ENCODE results near the gene POU2AF2.

POU2AF2 gene

DNA sequence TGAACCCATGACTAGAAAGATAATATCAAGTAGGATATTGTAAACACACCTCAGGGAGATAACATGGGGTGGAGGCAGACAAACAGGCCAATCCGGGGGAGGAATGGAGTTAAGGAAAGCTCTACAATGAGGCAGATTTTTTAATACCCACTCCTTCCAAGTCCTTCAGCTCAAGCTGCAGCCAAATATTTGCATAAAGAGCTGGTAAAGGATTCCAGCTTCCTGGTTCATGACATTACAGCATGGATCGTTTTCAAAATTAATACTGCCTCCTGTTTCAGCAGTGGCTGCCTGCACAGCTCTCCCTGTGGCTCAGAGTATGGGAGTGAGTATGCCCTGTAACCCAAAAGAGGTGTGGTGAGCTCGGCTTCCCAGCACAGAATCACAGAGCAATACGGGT lies 57.9 kb downstream of the POU2AF2 start:
- Histone ChIP-seq H3K4me1 (ENCODE audit: control insufficient read depth, insufficient read depth, low read length) (peaks cover 25% of the 10 kb centered on the region), H3K36me3 (ENCODE audit: control insufficient read depth, insufficient read depth, low read length) (no peaks in the 10 kb centered on the region), H3K9ac (ENCODE audit: low read depth, low read length) (no peak overlapping the region), H3K9me3 (ENCODE audit: control insufficient read depth, insufficient read depth, low read length) (no peaks in the 10 kb centered on the region), H3K4me3 (ENCODE audit: low read depth, low read length) (no peak overlapping the region), H3K27ac (ENCODE audit: low read depth, low read length) (no peak overlapping the region), H3K27me3 (ENCODE audit: control insufficient read depth, insufficient read depth, low read length) (peaks cover 29% of the 10 kb centered on the region)

- Histone ChIP-seq H3K27me3 (ENCODE audit: control insufficient read depth, insufficient read depth, low read length) (peaks cover 13% of the 10 kb centered on the region), H3K9me3 (ENCODE audit: control insufficient read depth, insufficient read depth, low read length) (no peaks in the 10 kb centered on the region), H3K4me3 (ENCODE audit: low read depth, low read length) (no peak overlapping the region), H3K27ac (ENCODE audit: low read depth, low read length) (no peak overlapping the region), H3K4me1 (ENCODE audit: control insufficient read depth, insufficient read depth, low read length) (peaks cover 20% of the 10 kb centered on the region), H3K9ac (ENCODE audit: low read depth, low read length) (no peak overlapping the region), H3K36me3 (ENCODE audit: control insufficient read depth, insufficient read depth, low read length) (no peaks in the 10 kb centered on the region)
Measured at GRCh38 chr11:111305162-111305802, 59.8 kb downstream of the POU2AF2 start.

DNA sequence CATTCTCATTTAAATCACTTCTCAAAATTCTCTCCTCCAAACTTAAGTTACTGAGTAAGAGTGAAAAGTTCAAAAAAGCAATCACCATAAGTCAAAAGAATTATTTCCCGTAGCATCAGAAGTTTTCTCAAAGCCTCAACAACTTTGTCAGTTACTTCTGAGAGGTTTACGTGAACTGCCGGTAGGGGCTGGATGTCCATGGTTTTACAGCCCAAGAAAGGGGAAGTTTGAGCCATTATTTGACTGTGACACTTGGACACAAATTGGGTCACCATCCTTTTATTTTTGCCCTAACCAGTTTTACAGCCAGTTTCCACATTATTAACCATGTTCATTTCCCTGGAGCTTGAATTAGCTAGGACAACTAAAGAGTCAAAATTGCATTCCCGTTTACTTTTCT lies 60.4 kb downstream of the POU2AF2 start:
- Histone ChIP-seq H3K27me3 (ENCODE audit: control insufficient read depth, insufficient read depth, low read length) (peaks cover 8% of the 10 kb centered on the region; the same call in 1 of the 2 replicates), H3K9ac (ENCODE audit: low read depth, low read length) (no peak overlapping the region), H3K9me3 (ENCODE audit: control insufficient read depth, insufficient read depth, low read length) (no peaks in the 10 kb centered on the region), H3K27ac (ENCODE audit: low read depth, low read length) (no peak overlapping the region), H3K4me3 (ENCODE audit: low read depth, low read length) (no peak overlapping the region), H3K4me1 (ENCODE audit: control insufficient read depth, insufficient read depth, low read length) (peaks cover 17% of the 10 kb centered on the region), H3K36me3 (ENCODE audit: control insufficient read depth, insufficient read depth, low read length) (no peaks in the 10 kb centered on the region)

GRCh38 chr11:111306321-111306720 lies 60.8 kb downstream of the POU2AF2 start:
- Histone ChIP-seq H3K4me1 (ENCODE audit: control insufficient read depth, insufficient read depth, low read length) (peaks cover 17% of the 10 kb centered on the region), H3K9me3 (ENCODE audit: control insufficient read depth, insufficient read depth, low read length) (no peaks in the 10 kb centered on the region), H3K4me3 (ENCODE audit: low read depth, low read length) (no peak overlapping the region), H3K36me3 (ENCODE audit: control insufficient read depth, insufficient read depth, low read length) (no peaks in the 10 kb centered on the region), H3K9ac (ENCODE audit: low read depth, low read length) (no peak overlapping the region), H3K27ac (ENCODE audit: low read depth, low read length) (no peak overlapping the region), H3K27me3 (ENCODE audit: control insufficient read depth, insufficient read depth, low read length) (0 out of 2 replicates have a peak, but pooled peaks cover 3% of the 10 kb centered on the region)

DNA sequence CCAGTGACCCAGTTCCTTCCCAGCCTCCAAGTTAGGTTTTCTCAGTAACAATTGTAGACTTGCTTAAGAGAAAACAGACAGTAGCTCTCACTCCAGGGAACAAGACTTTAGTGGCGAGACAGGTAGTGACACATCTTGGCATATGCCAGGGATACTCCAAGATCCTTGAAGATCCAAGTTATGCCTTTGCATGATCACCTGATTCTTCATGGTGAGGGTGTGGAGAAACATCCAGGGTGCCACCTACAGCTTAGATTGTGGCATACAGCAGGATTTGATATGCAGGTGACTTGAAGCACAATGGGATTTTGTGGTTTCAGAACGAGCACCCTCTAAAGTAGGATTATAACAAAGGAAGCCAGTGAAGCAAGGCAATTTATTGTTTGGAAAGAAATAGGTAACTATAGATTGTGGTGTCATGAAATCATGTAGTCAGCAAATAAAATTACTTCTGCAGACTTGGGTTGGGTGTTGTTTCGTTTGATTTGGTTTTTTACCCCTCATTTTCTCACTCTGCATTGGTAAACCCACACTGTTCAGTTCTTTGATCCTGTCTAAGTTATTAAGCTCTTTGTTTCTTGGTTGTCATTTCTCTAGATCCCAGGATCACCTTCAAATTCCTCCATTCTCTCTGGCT lies 62.1 kb downstream of the POU2AF2 start:
- Histone ChIP-seq H3K27me3 (ENCODE audit: control insufficient read depth, insufficient read depth, low read length) (no peaks in the 10 kb centered on the region), H3K27ac (ENCODE audit: low read depth, low read length) (no peak overlapping the region), H3K4me1 (ENCODE audit: control insufficient read depth, insufficient read depth, low read length) (peaks cover 12% of the 10 kb centered on the region)

GRCh38 chr11:111308140-111308539 lies 62.6 kb downstream of the POU2AF2 start:
- Histone ChIP-seq H3K9ac (ENCODE audit: low read depth, low read length) (no peak overlapping the region), H3K27me3 (ENCODE audit: control insufficient read depth, insufficient read depth, low read length) (no peaks in the 10 kb centered on the region), H3K4me1 (ENCODE audit: control insufficient read depth, insufficient read depth, low read length) (peaks cover 6% of the 10 kb centered on the region), H3K4me3 (ENCODE audit: low read depth, low read length) (no peak overlapping the region), H3K27ac (ENCODE audit: low read depth, low read length) (no peak overlapping the region), H3K36me3 (ENCODE audit: control insufficient read depth, insufficient read depth, low read length) (no peaks in the 10 kb centered on the region), H3K9me3 (ENCODE audit: control insufficient read depth, insufficient read depth, low read length) (no peaks in the 10 kb centered on the region)

More for the DNA sequence above, 62.1 kb downstream of the POU2AF2 start:
- Histone ChIP-seq H3K4me3 (ENCODE audit: low read depth, low read length) (no peak overlapping the region), H3K9ac (ENCODE audit: low read depth, low read length) (no peak overlapping the region), H3K9me3 (ENCODE audit: control insufficient read depth, insufficient read depth, low read length) (no peaks in the 10 kb centered on the region), H3K36me3 (ENCODE audit: control insufficient read depth, insufficient read depth, low read length) (no peaks in the 10 kb centered on the region)

DNA sequence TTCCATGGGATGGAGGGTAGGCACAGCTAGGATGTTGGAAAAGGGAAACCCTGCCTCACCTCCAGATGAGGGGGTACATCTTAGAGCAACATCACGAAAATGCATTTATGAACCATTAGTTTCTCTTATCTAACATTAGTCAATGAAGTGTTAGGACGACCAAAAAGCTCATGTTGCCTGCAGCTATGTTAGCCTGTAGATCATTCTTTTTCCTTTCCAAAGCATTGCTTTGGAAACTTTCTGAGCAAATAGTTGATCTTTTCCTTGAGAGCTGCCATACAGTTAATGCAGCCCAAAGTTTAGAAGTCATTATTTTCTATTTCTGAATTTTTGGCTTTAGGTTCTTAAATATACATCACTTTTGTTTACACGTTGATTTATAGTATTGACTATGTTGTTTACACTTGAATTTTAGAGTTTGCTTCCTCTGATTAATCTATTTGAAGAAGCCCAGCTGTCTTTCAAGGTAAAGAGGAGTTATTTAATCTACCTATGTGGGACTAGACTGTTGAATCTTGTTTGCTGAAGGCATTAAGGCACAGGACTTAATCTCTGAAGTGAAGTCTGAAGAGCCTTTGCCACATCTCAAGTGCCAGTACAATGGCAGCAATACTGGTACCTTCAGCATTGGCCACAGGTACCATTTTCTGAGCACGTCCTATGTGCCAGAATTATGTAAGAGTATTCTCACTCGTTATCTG lies 63.8 kb downstream of the POU2AF2 start:
- no peak overlapping the region for H3K9ac ChIP-seq (ENCODE audit: low read depth, low read length)
- H3K27me3 ChIP-seq (ENCODE audit: control insufficient read depth, insufficient read depth, low read length) = no peaks in the 10 kb centered on the region

GRCh38 chr11:111310088-111310487 lies 64.6 kb downstream of the POU2AF2 start:
- Histone ChIP-seq H3K4me3 (ENCODE audit: low read depth, low read length) (no peak overlapping the region), H3K27ac (ENCODE audit: low read depth, low read length) (no peak overlapping the region), H3K9me3 (ENCODE audit: control insufficient read depth, insufficient read depth, low read length) (no peaks in the 10 kb centered on the region), H3K4me1 (ENCODE audit: control insufficient read depth, insufficient read depth, low read length) (no peaks in the 10 kb centered on the region), H3K9ac (ENCODE audit: low read depth, low read length) (no peak overlapping the region), H3K27me3 (ENCODE audit: control insufficient read depth, insufficient read depth, low read length) (no peaks in the 10 kb centered on the region), H3K36me3 (ENCODE audit: control insufficient read depth, insufficient read depth, low read length) (no peaks in the 10 kb centered on the region)

More for the DNA sequence above, 63.8 kb downstream of the POU2AF2 start:
- Histone ChIP-seq H3K4me3 (ENCODE audit: low read depth, low read length) (no peak overlapping the region), H3K36me3 (ENCODE audit: control insufficient read depth, insufficient read depth, low read length) (no peaks in the 10 kb centered on the region), H3K9me3 (ENCODE audit: control insufficient read depth, insufficient read depth, low read length) (no peaks in the 10 kb centered on the region), H3K4me1 (ENCODE audit: control insufficient read depth, insufficient read depth, low read length) (no peaks in the 10 kb centered on the region), H3K27ac (ENCODE audit: low read depth, low read length) (no peak overlapping the region)

GRCh38 chr11:111310723-111311122 lies 65.2 kb downstream of the POU2AF2 start:
- H3K9ac ChIP-seq (ENCODE audit: low read depth, low read length) = no peak overlapping the region
- H3K36me3 ChIP-seq (ENCODE audit: control insufficient read depth, insufficient read depth, low read length) = no peaks in the 10 kb centered on the region
- no peak overlapping the region for H3K4me3 ChIP-seq (ENCODE audit: low read depth, low read length)
- no peak overlapping the region for H3K27ac ChIP-seq (ENCODE audit: low read depth, low read length)
- H3K4me1 ChIP-seq (ENCODE audit: control insufficient read depth, insufficient read depth, low read length) = no peaks in the 10 kb centered on the region
- no peaks in the 10 kb centered on the region for H3K27me3 ChIP-seq (ENCODE audit: control insufficient read depth, insufficient read depth, low read length)
- H3K9me3 ChIP-seq (ENCODE audit: control insufficient read depth, insufficient read depth, low read length) = no peaks in the 10 kb centered on the region

DNA sequence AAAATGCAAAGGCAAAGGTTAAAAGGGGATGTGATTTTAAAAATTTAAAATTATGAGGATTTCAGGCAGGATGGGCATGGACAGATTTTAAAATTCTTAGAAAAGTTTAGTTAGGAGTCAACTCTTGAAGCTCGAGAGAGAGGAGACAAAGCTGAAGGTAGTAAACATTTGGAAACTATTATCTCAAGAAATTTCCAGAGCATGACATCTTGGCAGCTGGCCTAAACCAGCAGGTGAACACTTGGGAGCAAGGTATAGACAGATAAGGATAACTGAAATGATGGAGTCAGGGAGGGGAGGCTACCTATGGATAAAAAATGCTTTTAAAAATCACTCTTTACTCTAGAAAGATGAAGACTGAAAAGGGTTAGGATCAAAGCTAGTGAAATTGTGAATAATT lies 66.6 kb downstream of the POU2AF2 start:
- Histone ChIP-seq H3K27me3 (ENCODE audit: control insufficient read depth, insufficient read depth, low read length) (no peaks in the 10 kb centered on the region), H3K36me3 (ENCODE audit: control insufficient read depth, insufficient read depth, low read length) (no peaks in the 10 kb centered on the region), H3K4me1 (ENCODE audit: control insufficient read depth, insufficient read depth, low read length) (no peaks in the 10 kb centered on the region), H3K27ac (ENCODE audit: low read depth, low read length) (no peak overlapping the region), H3K4me3 (ENCODE audit: low read depth, low read length) (no peak overlapping the region), H3K9ac (ENCODE audit: low read depth, low read length) (no peak overlapping the region), H3K9me3 (ENCODE audit: control insufficient read depth, insufficient read depth, low read length) (no peaks in the 10 kb centered on the region)

DNA sequence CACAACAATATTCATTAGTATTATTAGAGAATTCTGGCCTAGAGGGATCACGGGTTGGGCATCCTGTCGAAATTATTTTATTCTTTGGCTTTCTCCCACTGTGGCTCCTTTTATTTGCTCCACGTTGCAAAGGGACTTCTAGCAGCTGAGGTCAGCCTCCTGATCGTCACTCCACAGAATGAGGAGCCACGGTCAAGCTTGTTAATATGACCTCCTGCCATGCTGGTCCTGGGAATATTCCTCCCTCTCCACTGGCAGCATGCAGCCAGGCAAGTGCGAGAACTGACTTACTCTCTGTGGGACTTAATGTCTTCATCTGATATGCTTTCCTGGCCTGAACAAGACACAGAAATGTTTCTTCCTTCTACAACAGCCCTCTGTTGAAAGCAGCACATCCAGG lies 73.8 kb downstream of the POU2AF2 start:
- Histone ChIP-seq H3K27ac (ENCODE audit: low read depth, low read length) (no peak overlapping the region), H3K4me1 (ENCODE audit: control insufficient read depth, insufficient read depth, low read length) (no peaks in the 10 kb centered on the region), H3K27me3 (ENCODE audit: control insufficient read depth, insufficient read depth, low read length) (no peaks in the 10 kb centered on the region), H3K36me3 (ENCODE audit: control insufficient read depth, insufficient read depth, low read length) (no peaks in the 10 kb centered on the region), H3K9ac (ENCODE audit: low read depth, low read length) (no peak overlapping the region), H3K4me3 (ENCODE audit: low read depth, low read length) (no peak overlapping the region), H3K9me3 (ENCODE audit: control insufficient read depth, insufficient read depth, low read length) (no peaks in the 10 kb centered on the region)

Data from HUES48 (cell line).